GM21723 (cell line): ENCODE measurements around the gene HPCAL4.

Experiments
- ATAC-seq: cut with Tn5 transposase; IDR thresholded peaks from one replicate; pipeline ENCODE4 v1.9.1; 2021; ENCODE audit warnings: mild to moderate bottlenecking, moderate library complexity; ENCODE audit not compliant: unreplicated experiment

HPCAL4 gene

GRCh38 chr1:39691383-39692151 is at the start of gene HPCAL4:
Gene HPCAL4 (minus strand): TSS chr1:39691433. CDS start chr1:39684603, 6,830 bp downstream.
- ATAC-seq, result peak; percentile 89

GRCh38 chr1:39738622-39739366 is 47.6 kb upstream of the HPCAL4 start, which contains the start of gene PPIE:
Gene PPIE (plus strand): TSS chr1:39738882. CDS start chr1:39738901, 19 bp downstream.
- peak; percentile 87 for ATAC-seq

- ATAC-seq, result no peak
These were observed 46.4 kb upstream of the HPCAL4 start for GRCh38 chr1:39737546-39738169.

GRCh38 chr1:39735731-39736130 is 44.5 kb upstream of the HPCAL4 start:
- no peak for ATAC-seq

- no peak for ATAC-seq
These were observed 41.9 kb upstream of the HPCAL4 start for GRCh38 chr1:39733161-39733560.

- ATAC-seq, result no peak
These were observed 41.5 kb upstream of the HPCAL4 start for GRCh38 chr1:39732730-39733129.

- no peak for ATAC-seq
These were observed 38.6 kb upstream of the HPCAL4 start for GRCh38 chr1:39729842-39730241.

- ATAC-seq, result no peak
These were observed 37.8 kb upstream of the HPCAL4 start for GRCh38 chr1:39729030-39729429.

GRCh38 chr1:39727932-39728317 is 36.7 kb upstream of the HPCAL4 start:
- no peak for ATAC-seq

- ATAC-seq, result no peak
These were observed 36.1 kb upstream of the HPCAL4 start for GRCh38 chr1:39727221-39727931.

GRCh38 chr1:39726600-39726999 is 35.4 kb upstream of the HPCAL4 start:
- no peak for ATAC-seq

GRCh38 chr1:39722495-39722894 is 31.3 kb upstream of the HPCAL4 start:
- no peak for ATAC-seq

GRCh38 chr1:39721664-39722063 is 30.4 kb upstream of the HPCAL4 start:
- ATAC-seq, result no peak

- no peak for ATAC-seq
These were observed 29.1 kb upstream of the HPCAL4 start for GRCh38 chr1:39720094-39720999.

GRCh38 chr1:39717809-39718208 is 26.6 kb upstream of the HPCAL4 start:
- no peak for ATAC-seq

- ATAC-seq, result no peak
These were observed 22.3 kb upstream of the HPCAL4 start for GRCh38 chr1:39713557-39713956.

- ATAC-seq, result no peak
These were observed 20.7 kb upstream of the HPCAL4 start for GRCh38 chr1:39711966-39712340.

GRCh38 chr1:39711104-39711965 is 20.1 kb upstream of the HPCAL4 start:
- ATAC-seq, result no peak

GRCh38 chr1:39707506-39707905 is 16.3 kb upstream of the HPCAL4 start:
- ATAC-seq, result no peak
